G401.6 (cell line): Measurements from ENCODE around the gene OR1S1.
"Not testable (repeated sequence)": the region's sequence is repeated elsewhere in the genome, so short reads cannot be mapped to it uniquely, and the experiment has no call there.

Experiments
- FAIRE-seq: peaks from 2 replicates; lab custom pipeline; 2012; peaks lifted over from hg19 to GRCh38; lab: Jason Lieb, UNC

The OR1S1 gene

DNA sequence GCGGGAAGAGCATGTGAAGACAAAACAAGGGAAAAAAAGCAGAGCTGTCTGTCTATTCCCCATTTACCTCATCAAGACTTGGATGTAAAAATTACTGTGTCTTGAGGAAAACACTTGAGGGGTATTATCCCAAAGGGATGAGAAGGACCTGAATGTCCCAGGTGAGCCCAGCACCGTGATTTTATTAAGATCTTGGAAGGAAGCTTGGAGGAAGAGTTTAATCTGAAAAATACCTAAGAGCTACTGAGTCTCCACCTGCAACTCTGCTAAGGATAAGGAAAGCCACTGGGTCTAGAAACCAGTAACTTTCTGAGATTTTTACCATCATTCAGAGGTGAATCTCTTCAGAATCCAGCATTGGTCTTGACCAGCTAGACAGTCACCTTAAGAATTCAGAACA, at the start of gene OR1S1:
TSS of gene OR1S1 (plus strand) at position 301 of the 400 bp plus-strand sequence.
- not testable (repeated sequence) for FAIRE-seq

DNA sequence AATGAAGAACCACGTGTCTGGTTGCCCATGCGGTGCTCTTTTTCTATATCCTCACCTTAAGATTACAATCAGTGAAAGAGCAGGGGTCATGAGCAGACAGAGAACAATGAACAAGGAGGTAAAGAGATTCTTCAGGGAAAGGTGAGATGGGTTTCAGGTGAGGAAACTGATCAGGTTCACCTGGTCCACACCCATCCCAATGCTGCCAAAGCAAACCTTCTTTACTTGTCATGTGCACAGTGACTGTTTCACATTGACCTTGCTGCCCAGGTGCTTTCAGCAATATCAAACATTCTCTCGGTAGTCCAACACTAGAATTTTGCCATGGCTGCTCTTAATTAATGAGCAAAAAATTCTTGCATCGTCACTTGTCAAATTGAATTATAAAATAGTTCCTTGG, 48.1 kb upstream of the OR1S1 start:
- no peak for FAIRE-seq

GRCh38 chr11:58164990-58165389, 47.5 kb upstream of the OR1S1 start:
- FAIRE-seq: no peak

DNA sequence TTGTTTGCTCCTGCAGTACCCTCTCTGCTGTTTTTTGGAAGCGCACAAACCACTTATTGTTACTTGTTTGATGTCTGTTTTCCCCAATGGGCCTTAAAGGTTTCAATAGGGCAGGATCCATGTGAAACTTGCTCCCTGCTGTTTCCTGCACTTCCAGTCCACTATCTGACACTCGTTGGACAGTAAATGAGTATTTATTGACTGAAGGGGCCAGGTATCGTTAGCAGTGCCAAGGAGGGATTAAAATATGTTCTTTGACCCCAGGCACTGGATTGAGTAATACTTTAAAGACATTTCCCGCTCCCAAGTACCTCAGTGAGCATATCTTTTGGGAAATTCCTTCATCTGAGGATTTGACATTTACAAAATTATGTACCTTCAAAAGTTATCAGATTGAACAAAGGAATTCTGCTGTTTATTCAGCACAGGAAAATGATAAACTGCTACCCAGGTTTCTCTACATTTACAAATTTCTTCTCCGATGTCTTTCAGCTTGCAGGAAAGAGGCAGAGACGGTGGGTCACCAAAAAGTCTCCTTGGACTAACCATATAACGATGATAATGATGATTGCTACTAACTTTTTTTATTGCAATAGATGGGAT, 46.9 kb upstream of the OR1S1 start:
- FAIRE-seq: no peak

GRCh38 chr11:58177409-58178054, 35.0 kb upstream of the OR1S1 start:
- FAIRE-seq: no peak

GRCh38 chr11:58178444-58178843, 34.1 kb upstream of the OR1S1 start:
- no peak for FAIRE-seq

DNA sequence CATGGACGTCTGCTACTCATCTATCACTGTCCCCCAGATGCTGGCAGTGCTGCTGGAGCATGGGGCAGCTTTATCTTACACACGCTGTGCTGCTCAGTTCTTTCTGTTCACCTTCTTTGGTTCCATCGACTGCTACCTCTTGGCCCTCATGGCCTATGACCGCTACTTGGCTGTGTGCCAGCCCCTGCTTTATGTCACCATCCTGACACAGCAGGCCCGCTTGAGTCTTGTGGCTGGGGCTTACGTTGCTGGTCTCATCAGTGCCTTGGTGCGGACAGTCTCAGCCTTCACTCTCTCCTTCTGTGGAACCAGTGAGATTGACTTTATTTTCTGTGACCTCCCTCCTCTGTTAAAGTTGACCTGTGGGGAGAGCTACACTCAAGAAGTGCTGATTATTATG, 32.9 kb upstream of the OR1S1 start:
- no peak for FAIRE-seq

DNA sequence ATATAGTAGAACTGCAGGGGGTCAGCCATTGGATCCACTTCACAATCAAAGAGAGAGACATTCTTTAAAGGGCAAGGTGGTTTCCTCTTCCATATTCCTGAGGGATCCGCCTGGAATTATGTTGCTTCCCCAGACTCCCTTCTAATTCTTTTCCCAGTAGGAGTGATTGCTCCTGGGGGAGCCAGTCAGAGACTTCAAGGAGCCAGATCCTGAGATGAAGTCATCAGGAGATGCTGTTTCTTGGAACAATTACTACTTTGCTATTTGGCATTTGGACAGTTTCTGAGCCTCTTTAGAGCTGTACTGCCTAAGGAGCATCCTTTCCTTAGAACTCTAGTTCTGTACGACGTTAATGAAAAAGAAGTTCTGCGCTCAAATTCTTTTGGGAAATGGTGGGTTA, 25.6 kb upstream of the OR1S1 start:
- no peak for FAIRE-seq

DNA sequence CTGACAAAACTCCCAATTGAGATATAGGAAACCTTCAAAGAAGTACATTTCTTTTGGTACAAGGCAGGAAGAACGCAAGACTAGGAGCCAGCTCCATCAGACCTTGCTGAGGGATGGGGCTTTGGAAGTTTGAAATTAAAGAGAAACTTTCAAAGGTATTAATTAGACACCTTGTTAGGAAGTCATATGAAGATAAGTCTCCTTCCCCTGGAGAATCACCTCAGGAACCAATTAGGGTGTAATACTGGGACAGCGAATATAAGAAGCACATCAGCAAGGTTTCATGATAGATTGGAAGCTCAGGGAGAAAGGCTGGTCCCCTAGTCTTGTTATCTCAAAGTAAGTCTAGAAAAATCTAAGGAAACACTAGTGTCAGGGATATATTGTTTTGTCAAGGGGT, 23.8 kb upstream of the OR1S1 start, which contains the start of gene OR9Q2:
TSS of gene OR9Q2 (plus strand) at position 301 of the 400 bp plus-strand sequence. CDS start 1,421 bp downstream, outside the sequence.
- FAIRE-seq: no peak

GRCh38 chr11:58192229-58192628, 20.3 kb upstream of the OR1S1 start:
- no peak for FAIRE-seq

- no peak for FAIRE-seq
These were observed 19.1 kb upstream of the OR1S1 start for GRCh38 chr11:58193391-58193790.

GRCh38 chr11:58195939-58196338, 16.6 kb upstream of the OR1S1 start:
- FAIRE-seq: no peak

DNA sequence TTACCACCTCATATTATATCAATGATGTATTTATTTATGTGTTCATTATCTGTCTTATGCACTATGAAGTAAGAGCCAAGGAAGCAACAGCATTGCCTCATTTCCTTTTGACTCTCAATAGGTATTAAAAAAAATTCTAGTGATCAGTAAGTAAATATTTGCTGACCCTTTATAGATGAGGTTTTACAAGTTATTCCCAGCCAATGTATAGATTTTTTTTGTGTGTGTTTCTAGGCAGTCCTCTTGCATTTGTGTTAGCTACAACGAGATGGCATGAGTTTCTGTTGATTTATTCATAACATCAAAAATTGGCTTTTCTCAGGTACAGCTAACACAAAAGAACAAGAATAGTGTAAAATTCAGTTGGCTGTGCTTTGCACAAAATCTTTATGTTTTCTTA, 13.2 kb upstream of the OR1S1 start:
- no peak for FAIRE-seq

DNA sequence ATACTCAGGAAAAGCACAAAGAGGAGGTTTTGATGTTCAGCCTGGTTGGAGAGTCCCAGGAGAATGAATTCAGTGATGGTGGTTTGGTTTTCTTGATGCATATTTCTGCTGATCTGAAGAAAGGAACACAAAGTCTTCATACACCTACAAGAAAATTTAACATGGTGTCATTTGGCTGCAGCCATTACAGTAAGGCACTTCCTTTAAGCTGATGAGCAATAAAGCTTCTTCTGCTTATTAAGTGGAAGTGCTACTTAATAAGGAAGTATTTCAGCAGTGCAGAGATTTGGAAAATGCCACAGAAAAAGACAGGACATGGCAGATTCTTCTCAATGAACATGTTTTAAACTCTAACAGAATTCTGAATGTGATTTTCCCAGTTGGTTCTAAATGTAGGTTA, 8.5 kb upstream of the OR1S1 start, which contains the start of gene OR1S2:
TSS of gene OR1S2 (minus strand) at position 101 of the 400 bp plus-strand sequence. CDS start at position 101, 0 bp downstream.
- no peak for FAIRE-seq

GRCh38 chr11:58216476-58216875, 4.0 kb downstream of the OR1S1 start:
- peak; percentile 37 for FAIRE-seq

DNA sequence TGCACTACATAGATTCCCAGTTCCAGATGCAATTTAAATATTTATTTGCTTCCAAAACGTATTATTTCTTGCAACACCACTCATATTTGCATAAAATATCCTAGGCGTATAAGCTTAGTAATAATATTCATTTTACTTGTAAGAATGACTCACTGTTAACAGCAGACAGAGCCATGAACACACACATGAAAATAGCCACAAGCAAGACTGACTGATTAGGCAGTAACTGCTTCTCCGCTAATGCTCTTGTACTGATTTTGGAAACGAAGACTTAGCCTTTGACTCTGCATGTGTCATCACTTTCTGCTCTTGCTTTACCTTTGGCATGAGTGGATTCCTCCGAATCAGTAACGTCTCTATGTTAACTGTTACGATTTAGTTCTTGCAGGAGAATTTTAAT, 10.2 kb downstream of the OR1S1 start:
- FAIRE-seq: no peak

DNA sequence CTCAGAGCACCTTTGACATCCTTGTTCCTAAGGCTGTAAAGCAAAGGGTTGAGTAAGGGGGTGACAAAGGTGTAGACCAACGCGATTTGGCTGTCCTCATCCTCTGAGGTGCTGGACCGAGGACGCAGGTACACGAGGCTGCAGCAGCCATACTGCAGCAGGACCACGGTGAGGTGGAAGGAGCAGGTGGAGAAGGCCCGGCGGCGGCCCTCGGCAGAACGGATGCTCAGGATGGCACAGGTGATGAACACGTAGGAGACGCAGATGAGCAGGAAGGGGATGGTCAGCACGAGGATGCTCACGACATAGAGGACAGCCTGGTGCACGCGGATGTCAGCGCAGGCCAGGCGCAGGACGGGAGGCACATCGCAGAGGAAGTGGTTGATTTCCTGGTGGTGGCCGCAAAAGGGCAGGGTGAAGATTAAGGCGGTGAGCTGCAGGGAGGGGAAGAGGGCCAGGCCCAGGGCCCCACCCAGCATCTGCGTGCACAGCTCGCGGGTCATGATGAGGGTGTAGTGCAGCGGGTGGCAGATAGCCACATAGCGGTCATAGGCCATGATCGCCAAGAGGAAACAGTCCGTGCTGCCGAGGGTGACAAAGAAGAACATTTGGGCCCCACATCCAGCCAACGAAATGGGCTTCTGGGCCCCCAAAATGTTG, 15.6 kb downstream of the OR1S1 start:
- no peak for FAIRE-seq

- no peak for FAIRE-seq
These were observed 31.4 kb downstream of the OR1S1 start for GRCh38 chr11:58243954-58244353.

GRCh38 chr11:58254936-58255335, 42.4 kb downstream of the OR1S1 start:
- no peak for FAIRE-seq

- no peak for FAIRE-seq
These were observed 47.5 kb downstream of the OR1S1 start for GRCh38 chr11:58259983-58260382.
